HG03108 (cell line): ENCODE results near the gene XDH.

Source experiments
- ATAC-seq: cut with Tn5 transposase; IDR thresholded peaks from one replicate; pipeline ENCODE4 v1.9.1; 2021; ENCODE audit warnings: moderate library complexity; ENCODE audit not compliant: unreplicated experiment

The XDH gene

DNA sequence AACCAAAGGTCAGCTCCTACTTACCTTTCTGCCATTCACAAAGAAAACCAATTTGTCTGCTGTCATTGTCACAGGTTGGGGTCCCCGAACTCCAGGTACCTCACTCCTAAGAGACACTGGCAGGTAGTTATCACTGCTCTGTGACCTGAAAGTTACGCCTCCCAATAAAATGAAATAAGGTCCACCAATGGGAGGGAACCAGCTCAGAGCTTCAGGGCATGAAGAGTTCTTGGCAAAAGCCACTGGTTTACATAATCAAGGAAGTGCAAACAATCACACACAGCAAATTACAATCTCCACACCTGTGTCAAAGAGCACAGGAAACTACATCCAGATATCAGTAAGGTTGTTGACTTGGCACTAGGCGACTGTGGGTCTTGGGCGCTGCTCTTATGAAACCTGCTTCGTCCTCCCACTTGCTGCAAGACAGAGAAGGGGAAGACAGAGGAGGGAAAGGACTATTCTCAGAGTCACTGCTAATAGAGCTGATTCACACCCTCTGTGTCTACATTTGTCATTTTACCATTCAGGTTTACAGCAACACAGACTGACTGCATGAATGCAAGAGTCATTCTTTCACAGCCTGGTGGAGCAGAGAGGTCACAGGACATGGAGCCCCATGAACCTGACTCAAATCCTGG lies at the start of gene XDH:
Gene XDH (minus strand): TSS at position 142 of the 641 bp plus-strand sequence. CDS start 76 bp downstream, at position 66.
- no peak for ATAC-seq

DNA sequence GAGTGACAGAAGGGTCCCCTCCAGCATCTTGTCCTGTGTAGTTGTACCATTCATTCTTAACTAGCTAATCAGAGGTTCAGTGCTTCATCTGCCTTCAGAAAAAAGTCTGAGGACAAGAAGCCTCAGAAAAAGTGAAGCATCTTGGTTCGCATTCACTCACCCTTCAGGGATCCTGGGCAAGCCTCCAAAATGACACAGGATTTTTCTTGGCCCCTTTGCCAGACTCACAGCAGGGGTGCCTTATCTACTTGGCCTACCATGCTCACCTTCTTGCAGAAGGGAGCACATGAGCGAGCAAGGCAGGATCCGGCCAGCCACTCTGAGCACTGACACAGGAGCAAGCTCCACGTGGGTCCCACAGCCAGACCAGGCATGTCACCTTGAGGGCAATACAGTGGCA lies 43.1 kb upstream of the XDH start:
- no peak for ATAC-seq

- no peak for ATAC-seq
These were observed 32.3 kb upstream of the XDH start for GRCh38 chr2:31446848-31447247.

- ATAC-seq: no peak
These were observed 27.8 kb upstream of the XDH start for GRCh38 chr2:31442376-31442775.

- no peak for ATAC-seq
These were observed 26.2 kb upstream of the XDH start for GRCh38 chr2:31440764-31441163.

DNA sequence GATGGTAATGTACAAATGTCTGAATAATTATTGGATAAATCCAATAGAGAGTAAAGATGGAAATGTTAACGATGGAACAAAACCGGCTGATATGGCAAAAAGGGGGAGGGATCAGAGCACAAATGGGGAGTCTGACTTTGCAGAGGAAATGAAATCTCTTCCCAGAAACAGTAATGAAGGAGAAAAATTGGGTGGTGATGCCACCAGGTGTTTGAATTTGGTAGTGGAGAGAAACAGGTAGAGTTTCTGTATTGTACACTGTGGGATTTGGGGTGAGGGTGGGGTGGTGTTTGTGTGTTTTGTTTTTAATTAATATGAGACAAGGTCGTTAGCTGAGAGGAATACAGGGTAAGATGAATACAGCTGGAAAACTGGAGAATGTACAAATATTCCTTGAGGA lies 20.4 kb upstream of the XDH start:
- no peak for ATAC-seq

- ATAC-seq: no peak
These were observed 19.0 kb upstream of the XDH start for GRCh38 chr2:31433541-31433940.

DNA sequence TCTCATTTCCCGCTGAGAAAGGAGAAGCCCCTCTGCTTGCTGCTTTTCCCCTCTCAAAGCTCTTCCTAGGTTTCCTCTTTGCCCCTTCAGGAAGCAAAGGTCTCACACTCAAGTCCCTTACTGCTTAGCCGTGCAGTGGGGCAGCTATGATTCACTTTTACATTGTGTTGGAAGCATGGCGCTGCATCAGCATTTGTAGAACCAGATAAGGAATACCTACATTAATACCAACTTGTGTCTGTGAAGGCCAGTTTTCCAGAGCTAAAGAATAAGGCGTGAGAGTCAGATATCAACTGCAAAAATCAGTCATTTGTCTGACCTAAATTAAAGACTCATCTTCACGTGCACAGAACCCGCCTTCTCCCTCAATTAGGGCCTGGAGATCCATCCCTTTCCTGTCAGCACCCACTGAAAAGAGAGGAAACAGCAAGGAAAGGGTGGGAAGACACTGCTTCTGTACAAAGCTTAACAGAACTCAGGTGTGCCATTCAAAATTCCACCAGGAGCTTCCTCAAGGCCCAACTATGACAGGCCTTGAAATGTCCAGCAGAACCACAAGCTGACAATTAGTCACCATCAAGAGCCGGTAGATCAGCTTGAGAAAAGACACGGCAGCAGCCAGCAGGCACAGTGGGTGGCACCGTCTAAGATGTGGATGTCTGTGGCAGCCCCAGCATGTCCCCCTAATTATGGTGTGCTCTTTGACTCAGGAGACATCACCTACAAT lies 16.1 kb upstream of the XDH start:
- ATAC-seq: no peak

GRCh38 chr2:31429759-31430438 lies 15.4 kb upstream of the XDH start:
- ATAC-seq: no peak

DNA sequence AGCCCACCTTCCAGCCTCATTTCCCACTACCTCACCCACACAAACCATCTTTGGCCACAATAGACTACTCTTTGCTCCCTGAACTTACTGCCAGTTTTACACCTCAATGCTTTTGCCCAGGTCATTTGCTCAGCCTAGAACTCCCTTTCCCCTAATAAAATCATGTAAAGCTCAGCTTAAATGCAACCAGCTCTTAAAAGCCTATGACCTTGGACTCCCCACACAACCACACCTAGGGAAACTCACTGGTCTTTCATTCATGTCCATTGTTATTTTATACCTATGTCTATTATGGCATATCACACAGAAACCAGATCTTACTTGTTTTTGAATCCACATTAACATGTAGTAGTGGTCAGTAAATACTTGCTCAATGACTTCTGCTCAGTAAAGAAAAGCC lies 14.5 kb upstream of the XDH start:
- no peak for ATAC-seq

DNA sequence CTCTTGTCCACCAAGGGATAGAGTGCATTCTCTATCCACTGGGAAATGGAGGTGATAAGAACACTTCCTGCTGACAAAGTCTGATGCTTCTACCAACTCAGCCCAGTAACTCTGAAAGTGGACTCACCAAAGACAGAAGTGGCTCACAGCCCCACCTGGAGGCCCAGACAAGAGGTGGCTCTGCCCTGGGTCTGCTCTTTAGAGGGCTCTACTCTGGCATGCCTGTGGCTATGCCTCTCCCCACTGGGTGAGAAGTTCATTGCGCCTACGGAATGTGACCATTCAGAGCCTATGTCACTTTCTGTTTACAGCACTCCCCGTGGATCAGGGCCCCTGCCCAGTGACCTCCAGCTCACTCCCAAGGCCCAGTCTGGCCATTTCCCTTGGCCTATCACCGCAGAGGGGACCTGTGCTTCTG lies 13.5 kb upstream of the XDH start:
- ATAC-seq: no peak

- ATAC-seq: no peak
These were observed 11.6 kb upstream of the XDH start for GRCh38 chr2:31426096-31426495.

GRCh38 chr2:31421634-31422033 lies 7.1 kb upstream of the XDH start:
- ATAC-seq: no peak

- ATAC-seq: no peak
These were observed 6.4 kb upstream of the XDH start for GRCh38 chr2:31420936-31421335.

- ATAC-seq: no peak
These were observed 4.8 kb upstream of the XDH start for GRCh38 chr2:31419386-31419785.

DNA sequence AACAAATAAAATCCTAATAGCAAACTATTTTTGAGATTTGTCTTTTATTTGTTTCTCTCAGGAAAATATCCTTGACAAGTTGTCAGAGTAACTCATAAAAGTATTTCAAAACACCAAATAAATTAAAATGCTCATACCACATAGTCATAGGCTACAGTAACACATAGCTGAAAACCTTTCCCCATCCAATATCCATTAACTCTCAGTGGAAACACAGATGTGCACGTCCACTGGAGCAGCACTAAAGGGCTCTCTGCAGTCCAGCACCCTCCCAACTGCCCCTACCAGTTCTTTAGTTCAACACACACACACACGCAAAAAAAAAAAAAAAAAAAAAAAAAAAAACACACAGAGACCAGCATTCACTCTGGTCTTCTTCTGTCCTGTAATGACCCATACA lies 879 bp upstream of the XDH start:
- no peak for ATAC-seq

GRCh38 chr2:31413862-31414550 lies 536 bp downstream of the XDH start:
- ATAC-seq: no peak

DNA sequence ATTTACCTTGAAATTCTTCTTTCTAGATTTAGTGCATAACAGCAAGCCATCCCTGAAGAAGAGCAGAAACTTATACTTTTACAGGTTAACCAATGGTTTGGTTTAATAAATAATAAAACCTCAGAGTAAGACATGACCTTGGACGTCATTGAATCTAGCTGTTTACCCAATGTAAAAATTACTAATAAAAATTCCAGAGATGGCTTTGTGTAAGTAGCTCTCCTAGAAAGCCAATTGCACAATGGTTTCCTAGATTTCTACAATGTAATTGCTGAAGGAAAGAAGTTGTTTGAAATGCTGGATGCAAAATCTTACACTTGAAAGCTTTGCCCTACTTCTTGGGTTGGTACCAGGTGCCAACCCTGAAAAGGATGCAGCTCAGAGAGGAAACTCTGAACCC lies 1.5 kb downstream of the XDH start:
- no peak for ATAC-seq

DNA sequence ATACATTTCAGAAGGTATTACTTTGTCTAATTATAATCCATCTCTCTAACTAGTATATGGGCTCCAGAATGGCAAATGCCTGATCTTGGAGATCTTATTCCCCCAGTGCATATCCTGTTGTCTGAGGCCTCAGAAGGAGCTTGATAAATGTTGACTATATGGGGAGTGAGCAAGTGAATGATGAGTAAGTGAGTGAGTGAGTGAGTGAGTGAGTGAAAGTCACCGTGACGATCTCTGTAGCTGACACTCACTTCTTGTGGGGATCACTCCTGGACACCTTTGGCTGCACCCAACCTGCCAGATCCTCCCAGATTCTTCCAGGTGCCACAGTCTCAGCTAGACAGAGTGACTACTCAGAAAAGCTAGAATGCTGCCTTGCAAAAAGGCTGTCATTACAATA lies 2.8 kb downstream of the XDH start:
- ATAC-seq: no peak

DNA sequence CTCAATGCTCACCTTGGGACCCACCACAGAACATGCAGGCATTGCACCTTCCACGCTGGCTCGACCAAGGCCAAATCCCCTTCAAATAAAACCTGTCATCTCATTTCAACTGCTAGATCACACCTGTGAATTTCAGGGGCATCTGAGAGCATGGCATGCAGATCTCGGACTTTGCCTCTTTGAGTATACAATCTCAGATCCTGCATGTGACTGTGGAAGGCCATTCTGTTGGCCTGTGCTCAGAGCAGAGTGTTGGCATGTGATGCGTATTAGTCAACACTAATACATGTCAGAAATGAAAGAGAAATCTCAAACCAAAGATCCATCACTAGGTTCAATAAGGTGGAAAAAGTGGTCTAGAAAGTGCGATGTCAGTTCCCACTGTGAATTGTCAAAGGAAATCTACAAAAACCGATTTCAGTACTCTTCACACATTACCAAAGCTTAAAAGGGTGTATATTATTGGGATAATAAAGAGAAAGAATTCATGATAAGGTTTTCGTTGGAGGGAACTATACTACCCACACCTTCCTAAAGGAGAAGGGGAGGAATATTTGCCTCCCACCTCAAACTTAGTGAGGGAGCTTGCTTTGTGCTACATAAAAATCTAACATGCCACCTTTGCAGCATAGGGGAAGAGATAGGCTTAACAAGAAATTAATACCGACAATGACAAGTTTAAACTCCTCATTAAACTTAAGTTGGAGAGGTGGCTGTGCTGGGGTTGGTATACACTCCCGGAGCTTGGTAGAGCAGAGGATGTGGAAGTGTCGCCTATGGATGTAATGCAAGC lies 7.8 kb downstream of the XDH start:
- no peak for ATAC-seq

DNA sequence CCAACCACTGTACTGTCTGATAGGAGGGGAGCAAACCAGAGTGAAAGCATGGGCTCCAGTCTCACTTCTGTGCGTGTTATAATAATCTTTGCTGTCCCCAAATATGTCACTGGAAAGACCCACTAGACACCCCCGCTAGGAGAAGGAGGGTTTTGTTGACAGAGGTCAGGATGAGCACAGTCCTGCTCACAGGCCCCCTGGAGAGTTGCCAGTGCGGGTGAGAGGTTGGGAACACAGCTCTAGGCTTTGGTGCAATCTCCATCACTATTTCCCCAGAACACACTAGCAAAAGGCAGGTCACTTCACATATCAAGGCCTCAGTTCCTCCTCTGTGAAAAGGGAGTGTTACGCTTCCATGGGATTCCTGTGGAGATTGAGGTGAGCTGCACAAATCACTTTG lies 9.7 kb downstream of the XDH start:
- ATAC-seq: no peak
